H9 (cell line): ENCODE measurements around the gene ERRFI1. TPM values are rescaled to one million over a fixed set of nuclear protein-coding genes. Genes with fewer than 3 reads are reported as not detected.

Source experiments
- DNase-seq: peaks from one replicate; pipeline ENCODE4 v3.0.0-alpha.2; 2017
- H2AFZ ChIP-seq: one replicate; pipeline ENCODE4 v1.6.1; 2013; ENCODE audit warnings: mild to moderate bottlenecking, low read length, control low read depth, moderate library complexity
- H2AK5ac ChIP-seq: 2 replicates; pipeline ENCODE4 v1.6.1; 2013; ENCODE audit warnings: low read length, control low read depth, mixed read lengths; ENCODE audit not compliant: insufficient read length
- H2BK120ac ChIP-seq: one replicate; pipeline ENCODE4 v1.6.1; 2013; ENCODE audit warnings: low read depth, mild to moderate bottlenecking, low read length, control low read depth, inconsistent platforms; ENCODE audit not compliant: poor library complexity, severe bottlenecking
- H2BK12ac ChIP-seq: 2 replicates; pipeline ENCODE4 v1.6.1; 2013; ENCODE audit warnings: low read length, control low read depth, mixed read lengths, low read depth; ENCODE audit not compliant: insufficient read length
- H2BK15ac ChIP-seq: 2 replicates; pipeline ENCODE4 v1.6.1; 2013; ENCODE audit warnings: low read depth, low read length, control low read depth
- H2BK20ac ChIP-seq: one replicate; pipeline ENCODE4 v1.6.1; 2013; ENCODE audit warnings: low read depth, mild to moderate bottlenecking, low read length, control low read depth, inconsistent platforms; ENCODE audit not compliant: poor library complexity, severe bottlenecking
- H2BK5ac ChIP-seq: 2 replicates; pipeline ENCODE4 v1.6.1; 2013; ENCODE audit warnings: low read length, control low read depth, mixed read lengths; ENCODE audit not compliant: insufficient read length
- H3K14ac ChIP-seq: 2 replicates; pipeline ENCODE4 v1.6.1; 2013; ENCODE audit warnings: low read length, control low read depth; ENCODE audit not compliant: insufficient read depth
- H3K18ac ChIP-seq: 2 replicates; pipeline ENCODE4 v1.6.1; 2013; ENCODE audit warnings: low read depth, mild to moderate bottlenecking, mixed read lengths, low read length, control low read depth; ENCODE audit not compliant: insufficient read length
- H3K23ac ChIP-seq: 2 replicates; pipeline ENCODE4 v1.6.1; 2013; ENCODE audit warnings: low read length, control low read depth, mixed read lengths, low read depth; ENCODE audit not compliant: insufficient read length
- H3K23me2 ChIP-seq: 2 replicates; pipeline ENCODE4 v1.6.1; 2013; ENCODE audit warnings: low read depth, mild to moderate bottlenecking, mixed read lengths, low read length, control low read depth; ENCODE audit not compliant: insufficient read length, poor library complexity, severe bottlenecking
- H3K27ac ChIP-seq: 2 replicates; pipeline ENCODE4 v1.5.1; 2013; ENCODE audit warnings: low read length, control low read depth, mixed read lengths, low read depth; ENCODE audit not compliant: insufficient read length
- H3K27me3 ChIP-seq: 2 replicates; pipeline ENCODE4 v1.6.1; 2013; ENCODE audit warnings: low read length, control low read depth, inconsistent platforms; ENCODE audit not compliant: insufficient read depth
- H3K4ac ChIP-seq: 2 replicates; pipeline ENCODE4 v1.6.1; 2013; ENCODE audit warnings: low read depth, mild to moderate bottlenecking, control low read depth, inconsistent platforms, low read length, moderate library complexity
- H3K4me1 ChIP-seq: 2 replicates; pipeline ENCODE4 v1.6.1; 2013; ENCODE audit warnings: low read length, control low read depth, inconsistent platforms; ENCODE audit not compliant: insufficient read depth
- H3K4me2 ChIP-seq: 2 replicates; pipeline ENCODE4 v1.6.1; 2013; ENCODE audit warnings: low read length, control low read depth, mixed read lengths; ENCODE audit not compliant: insufficient read length, insufficient read depth
- H3K56ac ChIP-seq: 2 replicates; pipeline ENCODE4 v1.6.1; 2013; ENCODE audit warnings: low read depth, mild to moderate bottlenecking, mixed read lengths, low read length, control low read depth; ENCODE audit not compliant: insufficient read length
- H3K79me1 ChIP-seq: 2 replicates; pipeline ENCODE4 v1.6.1; 2013; ENCODE audit warnings: low read depth, mild to moderate bottlenecking, moderate library complexity, low read length, control low read depth, inconsistent platforms; ENCODE audit not compliant: insufficient read depth, poor library complexity, severe bottlenecking
- H3K79me2 ChIP-seq: 2 replicates; pipeline ENCODE4 v1.6.1; 2013; ENCODE audit warnings: low read length, control low read depth, inconsistent platforms; ENCODE audit not compliant: insufficient read depth
- H3K9ac ChIP-seq: 2 replicates; pipeline ENCODE4 v1.6.1; 2013; ENCODE audit warnings: low read length, control low read depth, mixed read lengths; ENCODE audit not compliant: insufficient read length; ENCODE audit errors: extremely low read depth
- H3K9me3 ChIP-seq: one replicate; pipeline ENCODE4 v1.6.1; 2013; ENCODE audit warnings: low read depth, low read length, inconsistent platforms; ENCODE audit not compliant: control insufficient read depth
- H3T11ph ChIP-seq: one replicate; pipeline ENCODE4 v1.6.1; 2013; ENCODE audit warnings: mild to moderate bottlenecking, low read length, control low read depth, inconsistent platforms
- H4K20me1 ChIP-seq: one replicate; pipeline ENCODE4 v1.6.1; 2013; ENCODE audit not compliant: control insufficient read depth, insufficient read length, insufficient read depth
- H4K5ac ChIP-seq: 2 replicates; pipeline ENCODE4 v1.6.1; 2013; ENCODE audit warnings: low read depth, mild to moderate bottlenecking, mixed read lengths, low read length, control low read depth; ENCODE audit not compliant: insufficient read length
- H4K8ac ChIP-seq: replicated peaks from 2 replicates; pipeline ENCODE4 v1.6.1; 2013; ENCODE audit warnings: low read length, control low read depth, mixed read lengths, low read depth; ENCODE audit not compliant: insufficient read length
- H4K91ac ChIP-seq: 2 replicates; pipeline ENCODE4 v1.6.1; 2013; ENCODE audit warnings: low read depth, mild to moderate bottlenecking, moderate library complexity, mixed read lengths, low read length, control low read depth; ENCODE audit not compliant: insufficient read length
- H3K27ac Mint-ChIP-seq, 3 experiments: 2 replicates in 2 of 3; 3 replicates in 1 of 3; pipeline ENCODE4 v1.8.0; 2020 to 2021; ENCODE audit warnings: mixed read lengths in 3 of 3, mild to moderate bottlenecking in 1 of 3, moderate library complexity in 1 of 3
- H3K27me3 Mint-ChIP-seq: 2 replicates; pipeline ENCODE4 v1.8.0; 2021; ENCODE audit warnings: low read depth, mild to moderate bottlenecking, moderate library complexity, mixed read lengths
- H3K36me3 Mint-ChIP-seq, 3 experiments: 2 replicates in 2 of 3; 3 replicates in 1 of 3; pipeline ENCODE4 v1.8.0; 2020 to 2021; ENCODE audit warnings: low read depth in 3 of 3, mixed read lengths in 3 of 3; ENCODE audit not compliant: insufficient read depth in 1 of 3
- H3K4me1 Mint-ChIP-seq, 2 experiments: 2 replicates each; pipeline ENCODE4 v1.8.0; 2020; ENCODE audit warnings: mixed read lengths in 2 of 2
- H3K4me3 Mint-ChIP-seq, 2 experiments: 2 replicates in 1 of 2; 3 replicates in 1 of 2; pipeline ENCODE4 v1.8.0; 2020 to 2021; ENCODE audit warnings: mild to moderate bottlenecking in 2 of 2, mixed read lengths in 2 of 2, moderate library complexity in 1 of 2
- H3K9me3 Mint-ChIP-seq, 2 experiments: 2 replicates in 1 of 2; 3 replicates in 1 of 2; pipeline ENCODE4 v1.8.0; 2020; ENCODE audit warnings: mild to moderate bottlenecking in 2 of 2, mixed read lengths in 2 of 2, moderate library complexity in 1 of 2
- WGBS: extraction: QIAGEN DNeasy Blood & Tissue Kit; methylation state at CpG from one replicate; pipeline ENCODE4 v1.1.7; 2013; ENCODE audit warnings: missing lambda C conversion rate, low lambda C conversion rate, mixed read lengths; ENCODE audit not compliant: insufficient read length; ENCODE audit errors: extremely low coverage; 5-methylcytosine and 5-hydroxymethylcytosine counted together
- total RNA-seq: library from RNA; stranded (reverse); gene quantifications from 2 replicates; pipeline ENCODE4 v1.2.1, GENCODE V29; 2021
- TF ChIP-seq, protein P1 (sequence below): fragments of 200-600 bp; sonication (generic); conservative IDR thresholded peaks from 3 replicates; pipeline ENCODE4 v1.8.0; 2021; ENCODE audit warnings: antibody characterized with exemption, mild to moderate bottlenecking

The ERRFI1 gene
- total RNA-seq, 1 experiment from 2014 or later: 20.8 TPM

DNA sequence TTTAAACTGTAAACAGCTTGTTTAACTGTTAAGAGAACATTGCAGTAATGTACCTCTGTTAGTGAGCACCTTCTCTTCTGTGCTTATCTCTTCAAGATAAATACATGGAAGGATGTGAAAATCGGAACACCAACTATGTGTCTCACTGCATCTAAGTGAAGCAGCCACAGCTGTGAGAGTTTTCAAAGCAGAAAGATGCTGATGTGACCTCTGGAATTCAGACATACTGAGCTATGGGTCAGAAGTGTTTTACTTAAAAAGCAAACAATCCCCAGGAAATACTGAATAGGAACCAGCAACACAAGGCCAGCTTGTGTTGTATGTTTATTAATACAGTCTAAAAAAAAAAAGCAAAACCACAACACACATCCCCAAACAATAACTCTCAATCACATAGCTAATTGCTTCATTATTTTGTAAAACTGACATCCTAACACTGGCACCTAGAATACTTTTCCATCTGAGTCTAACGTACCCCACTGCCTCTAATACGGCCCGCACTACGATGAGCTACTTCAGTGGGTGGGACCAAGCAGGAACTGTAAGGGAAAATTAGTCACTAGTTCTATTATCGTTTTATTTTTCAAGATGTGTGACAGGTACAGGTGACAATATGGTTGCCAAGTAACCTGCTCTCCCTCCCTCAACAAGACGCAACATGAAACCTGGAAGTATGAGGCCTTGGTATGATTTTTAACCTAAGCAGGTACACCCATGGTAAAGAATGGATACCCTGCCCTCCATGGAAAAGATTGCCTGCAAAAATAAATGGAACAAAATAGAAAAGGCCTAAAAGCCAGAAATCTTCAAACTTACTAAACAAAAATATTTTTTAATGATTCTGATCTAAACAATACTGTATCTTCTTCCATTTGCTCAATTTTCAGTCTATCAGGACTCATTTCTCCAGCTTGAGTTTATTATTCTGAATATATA lies 13.9 kb downstream of the ERRFI1 start:
- Histone ChIP-seq H2BK120ac (no peak overlapping the region), H3K23me2 (no peaks in the 10 kb centered on the region), H3K56ac (no peak overlapping the region), H3K79me1 (peaks cover 10% of the 10 kb centered on the region), H3K4me1 (peaks cover 3% of the 10 kb centered on the region; the same call in 1 of the 2 replicates), H3K18ac (no peak overlapping the region), H3K4me2 (no peak overlapping the region), H3K27ac (no peak overlapping the region), H2BK15ac (no peak overlapping the region), H4K20me1 (no peaks in the 10 kb centered on the region), H3K14ac (no peak overlapping the region), H4K8ac (no peak overlapping the region), H3T11ph (no peak overlapping the region), H3K9me3 (no peaks in the 10 kb centered on the region), H2BK5ac (no peak overlapping the region), H2BK12ac (no peak overlapping the region), H3K23ac (no peak overlapping the region), H2AFZ (no peak overlapping the region), H3K79me2 (peaks cover 9% of the 10 kb centered on the region; the same call in 1 of the 2 replicates), H4K5ac (no peak overlapping the region), H3K27me3 (no peaks in the 10 kb centered on the region), H2BK20ac (no peak overlapping the region), H2AK5ac (no peak overlapping the region), H3K4ac (no peak overlapping the region), H3K9ac (no peak overlapping the region), H4K91ac (no peak overlapping the region)
- no peaks in the 10 kb centered on the region for H3K27me3 Mint-ChIP-seq
- no peak for DNase-seq
- H3K4me1 Mint-ChIP-seq: peaks cover 22 to 23% of the 10 kb centered on the region in 2 experiments
- H3K27ac Mint-ChIP-seq: no peak overlapping the region
- H3K4me3 Mint-ChIP-seq: no peak overlapping the region
- H3K9me3 Mint-ChIP-seq: no peaks in the 10 kb centered on the region
- WGBS: no CpG with 5 or more reads among the region's 7 CpGs
- TF ChIP-seq, protein P1, sequence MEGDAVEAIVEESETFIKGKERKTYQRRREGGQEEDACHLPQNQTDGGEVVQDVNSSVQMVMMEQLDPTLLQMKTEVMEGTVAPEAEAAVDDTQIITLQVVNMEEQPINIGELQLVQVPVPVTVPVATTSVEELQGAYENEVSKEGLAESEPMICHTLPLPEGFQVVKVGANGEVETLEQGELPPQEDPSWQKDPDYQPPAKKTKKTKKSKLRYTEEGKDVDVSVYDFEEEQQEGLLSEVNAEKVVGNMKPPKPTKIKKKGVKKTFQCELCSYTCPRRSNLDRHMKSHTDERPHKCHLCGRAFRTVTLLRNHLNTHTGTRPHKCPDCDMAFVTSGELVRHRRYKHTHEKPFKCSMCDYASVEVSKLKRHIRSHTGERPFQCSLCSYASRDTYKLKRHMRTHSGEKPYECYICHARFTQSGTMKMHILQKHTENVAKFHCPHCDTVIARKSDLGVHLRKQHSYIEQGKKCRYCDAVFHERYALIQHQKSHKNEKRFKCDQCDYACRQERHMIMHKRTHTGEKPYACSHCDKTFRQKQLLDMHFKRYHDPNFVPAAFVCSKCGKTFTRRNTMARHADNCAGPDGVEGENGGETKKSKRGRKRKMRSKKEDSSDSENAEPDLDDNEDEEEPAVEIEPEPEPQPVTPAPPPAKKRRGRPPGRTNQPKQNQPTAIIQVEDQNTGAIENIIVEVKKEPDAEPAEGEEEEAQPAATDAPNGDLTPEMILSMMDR: no peak
- H3K36me3 Mint-ChIP-seq: peaks cover 28 to 45% (median 29%) of the 10 kb centered on the region in 3 experiments
